ENCODE data around the gene MARF1. TPM values are rescaled to one million over a fixed set of nuclear protein-coding genes. Genes with fewer than 3 reads are reported as not detected.

Gene MARF1
- total and polyA plus RNA-seq, 9 of the 15 experiments (the other 6 are each of a cell fraction or from before 2014, with no cell fraction given): 4.7 to 33.2 (median 11.7) TPM

DNA sequence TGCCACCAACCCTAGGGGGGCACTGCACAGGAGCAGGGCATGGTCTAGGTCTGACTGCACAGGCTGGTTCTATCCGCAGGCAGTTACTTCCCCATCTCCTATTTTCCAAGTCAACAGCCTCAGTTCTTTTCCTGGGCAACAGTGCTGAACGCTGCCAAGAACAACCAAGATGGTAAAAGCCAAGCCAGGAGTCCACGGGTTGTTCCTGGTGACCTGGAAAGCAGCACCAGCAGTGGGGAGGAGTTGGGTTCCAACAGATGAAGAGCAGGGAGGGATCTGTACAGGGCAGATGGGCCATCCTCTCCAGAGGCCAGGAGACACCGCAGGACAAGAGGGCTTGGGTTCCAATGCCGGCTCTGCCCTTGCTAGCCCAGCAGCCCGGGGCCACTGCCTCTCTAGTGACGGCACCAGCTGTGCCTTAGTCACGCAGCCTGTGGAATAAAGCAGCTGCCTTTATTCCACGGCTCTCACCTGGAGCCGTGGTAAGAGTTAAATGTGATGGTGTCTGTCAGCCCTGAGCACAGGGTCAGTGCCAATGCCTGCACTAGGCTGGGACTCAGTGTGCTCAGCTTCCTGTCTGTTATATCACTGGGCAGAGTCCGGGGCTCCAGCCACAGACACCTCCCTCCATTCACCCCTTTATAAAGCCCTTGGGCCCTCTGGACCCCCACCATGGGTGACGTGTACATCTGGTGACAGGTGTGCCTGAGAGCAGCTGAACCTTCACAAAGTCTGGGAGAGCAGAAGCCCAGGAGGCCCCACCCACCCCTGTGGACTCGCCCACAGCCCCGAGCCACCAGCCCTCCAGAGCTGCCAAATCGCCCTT is 44.9 kb downstream of the MARF1 start:
- in situ Hi-C loops (cut with MboI): no loop called here
- BruUV-seq (replicated peaks): no TSS peak
- POLR2A ChIA-PET: interaction anchor here (0.6 to 1.3 kb wide), 5 partner anchors 19 to 1605 kb away, joined by 3 to 4 read pairs (median 3); no protein-coding TSS in a partner anchor
- no peaks in the 10 kb centered on the region for H4K20me1 ChIP-seq (replicated peaks; ENCODE audit: control insufficient read depth, insufficient read depth, low read length)
- FAIRE-seq (no peak), DNase-seq (ENCODE audit: extremely low read depth in 1 of 4, low spot score in 3 of 4) (no peak), ATAC-seq (no peak)
- H3K4me3 ChIP-seq: no peak overlapping the region
- intact Hi-C loops (cut with micrococcal nuclease): no loop called here
- peaks cover 8% of the 10 kb centered on the region in 2 experiments for H3K4me1 ChIP-seq (replicated peaks in 1 of 2; ENCODE audit: control insufficient read depth in 2 of 2, insufficient read depth in 2 of 2, low read length in 2 of 2)
- H3K9me3 ChIP-seq (replicated peaks; ENCODE audit: control insufficient read depth, insufficient read depth, low read depth, low read length): no peaks in the 10 kb centered on the region
- peak overlapping the region in 1 of 2 experiments; percentile 23; a peak in 1 of 4 replicates for H3K9ac ChIP-seq (ENCODE audit: insufficient read depth in 1 of 2, low read depth in 2 of 2, low read length in 2 of 2)
- no peak overlapping the region for H3K4me2 ChIP-seq (ENCODE audit: insufficient read depth, low read length)
- peaks cover 71% of the 10 kb centered on the region for H3K36me3 ChIP-seq (ENCODE audit: control insufficient read depth, insufficient read depth, low read length)
- no peaks in the 10 kb centered on the region for H3K9me1 ChIP-seq (ENCODE audit: control insufficient read depth, insufficient read depth, low read length)
- CTCF ChIA-PET (ENCODE audit: low intra/inter-chr PET ratio): no interaction called here
- no peak overlapping the region for H3K27ac ChIP-seq (ENCODE audit: extremely low read depth, low read depth, low read length)
- H2AFZ ChIP-seq (ENCODE audit: low read depth, low read length): no peak overlapping the region
- H3K27me3 ChIP-seq (ENCODE audit: control insufficient read depth in 2 of 2, insufficient read depth in 2 of 2, low read length in 2 of 2): no peaks in the 10 kb centered on the region
- 86% methylated on average over 14 of the region's 15 CpGs for WGBS (ENCODE audit: insufficient coverage, low coverage, missing lambda C conversion rate)
- H3K79me2 ChIP-seq (ENCODE audit: control insufficient read depth, insufficient read depth, low read length): no peaks in the 10 kb centered on the region
- TF ChIP-seq BRCA1 (IDR thresholded peaks at IDR 0.05) (no peak), BRCA1 (CRISPR knock-in tag; IDR thresholded peaks at IDR 0.05) (no peak), RNF2 (IDR thresholded peaks at IDR 0.05) (no peak), CEBPG (CRISPR knock-in tag; IDR thresholded peaks at IDR 0.05) (no peak), CEBPG (tag; conservative IDR thresholded peaks at IDR 0.05 in 1 of 2, IDR thresholded peaks at IDR 0.05 in 1 of 2) (no peak), CBX1 (IDR thresholded peaks at IDR 0.05; ENCODE audit: low read depth) (no peak), CAMTA2 (CRISPR knock-in tag; conservative IDR thresholded peaks at IDR 0.05) (no peak), PHF8 (IDR thresholded peaks at IDR 0.05; ENCODE audit: borderline replicate concordance, low read length) (no peak), U2AF1 (optimal IDR thresholded peaks at IDR 0.05; ENCODE audit: low read depth, low read length) (no peak), ZNF766 (CRISPR knock-in tag; conservative IDR thresholded peaks at IDR 0.05) (no peak), HNRNPH1 (optimal IDR thresholded peaks at IDR 0.05; ENCODE audit: low read depth, low read length) (no peak), CCAR2 (IDR thresholded peaks at IDR 0.05; ENCODE audit: low read depth, low read length) (no peak), XRCC4 (IDR thresholded peaks at IDR 0.05; ENCODE audit: extremely low read depth, insufficient read depth, insufficient read length) (no peak), CHD4 (IDR thresholded peaks at IDR 0.05; ENCODE audit: insufficient read depth, insufficient replicate concordance, low read depth, low read length, poor library complexity, severe bottlenecking) (no peak)
- TF ChIP-seq, protein P1, sequence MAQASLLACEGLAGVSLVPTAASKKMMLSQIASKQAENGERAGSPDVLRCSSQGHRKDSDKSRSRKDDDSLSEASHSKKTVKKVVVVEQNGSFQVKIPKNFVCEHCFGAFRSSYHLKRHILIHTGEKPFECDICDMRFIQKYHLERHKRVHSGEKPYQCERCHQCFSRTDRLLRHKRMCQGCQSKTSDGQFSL (CRISPR knock-in tag; IDR thresholded peaks at IDR 0.05): no peak
- TF ChIP-seq, protein P1 (tag; IDR thresholded peaks at IDR 0.05): no peak
- TF ChIP-seq, protein P2, sequence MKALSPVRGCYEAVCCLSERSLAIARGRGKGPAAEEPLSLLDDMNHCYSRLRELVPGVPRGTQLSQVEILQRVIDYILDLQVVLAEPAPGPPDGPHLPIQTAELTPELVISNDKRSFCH (CRISPR knock-in tag; IDR thresholded peaks at IDR 0.05): no peak
- TF ChIP-seq, protein P2 (tag; IDR thresholded peaks at IDR 0.05): no peak
- TF ChIP-seq, protein P3, sequence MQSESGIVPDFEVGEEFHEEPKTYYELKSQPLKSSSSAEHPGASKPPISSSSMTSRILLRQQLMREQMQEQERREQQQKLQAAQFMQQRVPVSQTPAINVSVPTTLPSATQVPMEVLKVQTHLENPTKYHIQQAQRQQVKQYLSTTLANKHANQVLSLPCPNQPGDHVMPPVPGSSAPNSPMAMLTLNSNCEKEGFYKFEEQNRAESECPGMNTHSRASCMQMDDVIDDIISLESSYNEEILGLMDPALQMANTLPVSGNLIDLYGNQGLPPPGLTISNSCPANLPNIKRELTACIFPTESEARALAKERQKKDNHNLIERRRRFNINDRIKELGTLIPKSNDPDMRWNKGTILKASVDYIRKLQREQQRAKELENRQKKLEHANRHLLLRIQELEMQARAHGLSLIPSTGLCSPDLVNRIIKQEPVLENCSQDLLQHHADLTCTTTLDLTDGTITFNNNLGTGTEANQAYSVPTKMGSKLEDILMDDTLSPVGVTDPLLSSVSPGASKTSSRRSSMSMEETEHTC (IDR thresholded peaks at IDR 0.05): no peak
